HTR-8/SVneo (cell line): ENCODE results near the gene ACP5.
"Not testable (repeated sequence)": the region's sequence is repeated elsewhere in the genome, so short reads cannot be mapped to it uniquely, and the experiment has no call there.

Experiments
- DNase-seq: peaks from one replicate; pipeline ENCODE4 v3.0.0; 2011; ENCODE audit warnings: low spot score, mixed read lengths; ENCODE audit not compliant: insufficient read length
- FAIRE-seq: peaks from 2 replicates; lab custom pipeline; 2011; peaks lifted over from hg19 to GRCh38; lab: Jason Lieb, UNC

The ACP5 gene

GRCh38 chr19:11580116-11580515 is 2.7 kb upstream of the ACP5 start:
- DNase-seq (no peak), FAIRE-seq (no peak)

- FAIRE-seq = no peak
Measured at GRCh38 chr19:11578258-11579142, 1.1 kb upstream of the ACP5 start.

GRCh38 chr19:11576227-11576626 is 1.2 kb downstream of the ACP5 start:
- FAIRE-seq = no peak
- no peak for DNase-seq

More at GRCh38 chr19:11578258-11579142, 1.1 kb upstream of the ACP5 start:
- DNase-seq = no peak

- DNase-seq (no peak), FAIRE-seq (no peak)
Measured at GRCh38 chr19:11574689-11575088, 2.8 kb downstream of the ACP5 start.

GRCh38 chr19:11573763-11574162 is 3.7 kb downstream of the ACP5 start:
- DNase-seq, FAIRE-seq: not testable (repeated sequence)

- not testable (repeated sequence) for FAIRE-seq, DNase-seq
Measured at GRCh38 chr19:11573354-11573753, 4.1 kb downstream of the ACP5 start.

- FAIRE-seq (no peak), DNase-seq (no peak)
Measured at GRCh38 chr19:11570039-11570462, 7.4 kb downstream of the ACP5 start.

GRCh38 chr19:11566164-11566563 is 11.3 kb downstream of the ACP5 start:
- DNase-seq (no peak), FAIRE-seq (no peak)

- not testable (repeated sequence) for FAIRE-seq, DNase-seq
Measured at GRCh38 chr19:11565649-11565980, 11.8 kb downstream of the ACP5 start.

- DNase-seq, FAIRE-seq: not testable (repeated sequence)
Measured at GRCh38 chr19:11564082-11564807, 13.2 kb downstream of the ACP5 start.

GRCh38 chr19:11563532-11563931 is 13.9 kb downstream of the ACP5 start:
- no peak for FAIRE-seq
- no peak for DNase-seq

GRCh38 chr19:11560404-11561051 is 16.9 kb downstream of the ACP5 start:
- FAIRE-seq (no peak), DNase-seq (peak; percentile 74)

GRCh38 chr19:11558881-11559828 is 18.3 kb downstream of the ACP5 start, which contains the start of gene ELOF1:
Gene ELOF1, minus strand, starts transcription at chr19:11559230. Its CDS starts 4,883 bp downstream, at chr19:11554347.
- FAIRE-seq = peak; percentile 73
- peak; percentile 99 for DNase-seq

- DNase-seq (no peak), FAIRE-seq (no peak)
Measured at GRCh38 chr19:11556634-11557420, 20.6 kb downstream of the ACP5 start.

- FAIRE-seq (no peak), DNase-seq (no peak)
Measured at GRCh38 chr19:11555246-11555645, 22.2 kb downstream of the ACP5 start.

GRCh38 chr19:11554160-11554559 is 23.3 kb downstream of the ACP5 start:
- no peak for FAIRE-seq

GRCh38 chr19:11552666-11553372 is 24.6 kb downstream of the ACP5 start:
- FAIRE-seq = no peak
- DNase-seq = no peak

More at GRCh38 chr19:11554160-11554559, 23.3 kb downstream of the ACP5 start:
- DNase-seq = no peak

GRCh38 chr19:11551603-11552235 is 25.7 kb downstream of the ACP5 start:
- FAIRE-seq (no peak), DNase-seq (no peak)
